ENCODE results near the gene NAV2.

- TF ChIP-seq POLR2A (IDR thresholded peaks at IDR 0.05; ENCODE audit: low read length) (no peak), GATA1 (IDR thresholded peaks at IDR 0.05; ENCODE audit: low read depth, low read length) (no peak)
Measured at GRCh38 chr11:19813158-19813879, 100.7 kb downstream of the NAV2 start.

Data from erythroblast (primary cell).